Upper lobe of left lung (tissue), 6 donors: Measurements from ENCODE around the gene MRPS16. TPM values are rescaled to one million over a fixed set of nuclear protein-coding genes. Genes with fewer than 3 reads are reported as not detected.
A peak's percentile ranks its signal among the peaks of the same experiment; 100 is the strongest.

Experiments used
- ATAC-seq, 2 donors: fragments of 200-7000 bp; cut with Tn5 transposase; one replicate each; pipeline ENCODE4 v1.9.1; 2022; ENCODE audit warnings: mild to moderate bottlenecking in 2 of 2, moderate library complexity in 2 of 2; ENCODE audit not compliant: low FRiP score in 2 of 2
- DNase-seq, 2 donors: peaks; one replicate each; pipeline ENCODE4 v3.0.0-alpha.2; 2019 to 2020
- H3K27ac ChIP-seq, 4 donors: fragments of 200-600 bp; sonication (generic); one replicate each; pipeline ENCODE4 v1.5.1; 2016 to 2019
- H3K27me3 ChIP-seq, 4 donors: fragments of 200-600 bp; sonication (generic); one replicate each; pipeline ENCODE4 v1.5.1; 2017 to 2019
- H3K36me3 ChIP-seq, 4 donors: fragments of 200-600 bp; sonication (generic); one replicate each; pipeline ENCODE4 v1.5.1; 2016 to 2019
- H3K4me1 ChIP-seq, 4 donors: fragments of 200-600 bp; sonication (generic); one replicate each; pipeline ENCODE4 v1.5.1; 2018 to 2019
- H3K4me3 ChIP-seq, 4 donors: fragments of 200-600 bp; sonication (generic); one replicate each; pipeline ENCODE4 v1.5.1; 2017 to 2019; ENCODE audit warnings: mild to moderate bottlenecking in 2 of 4, moderate library complexity in 1 of 4
- H3K9me3 ChIP-seq, 4 donors: fragments of 200-600 bp; sonication (generic); one replicate each; pipeline ENCODE4 v1.5.1; 2018 to 2019
- CTCF ChIP-seq, 6 experiments: fragments of 450-650 bp in 4 of 6; fragments of 200-600 bp in 2 of 6; sonication (generic) in 2 of 6; IDR thresholded peaks; one replicate each; pipeline ENCODE4 v1.5.1; 2016 to 2019; ENCODE audit warnings: antibody characterized with exemption in 6 of 6
- EP300 ChIP-seq, 4 donors: sonication (generic); formaldehyde crosslinking; IDR thresholded peaks; one replicate each; pipeline ENCODE4 v1.5.1; 2017; ENCODE audit warnings: antibody characterized with exemption in 4 of 4, control low read depth in 2 of 4
- POLR2A ChIP-seq, 4 donors: fragments of 450-650 bp; IDR thresholded peaks; one replicate each; pipeline ENCODE4 v1.5.1; 2016 to 2017; ENCODE audit warnings: antibody characterized with exemption in 4 of 4, mild to moderate bottlenecking in 2 of 4
- POLR2AphosphoS5 ChIP-seq, 2 donors: sonication (generic); formaldehyde crosslinking; IDR thresholded peaks; one replicate each; pipeline ENCODE4 v1.5.1; 2017; ENCODE audit warnings: antibody characterized with exemption in 2 of 2
- WGBS, 2 donors: methylation state at CpG; one replicate each; pipeline ENCODE4 v1.1.5; 2017 to 2018; 5-methylcytosine and 5-hydroxymethylcytosine counted together
- total RNA-seq, 6 donors: library from RNA; depleted of rRNA in 4 of 6; stranded (reverse); fragments of >200 nt in 4 of 6; gene quantifications; one replicate each; pipeline versions ENCODE4 v1.1.0 to v1.2.1, GENCODE V29; 2016 to 2021
- donor health status: DM: no; HTN: no; CAD: no; lungs with moderate emphysema.
- donor health status: DM: no; HTN: yes; CAD: no; lungs with severe emphysema.

The MRPS16 gene
- total RNA-seq, 6 donors from 2014 or later, result 26.2 to 66.2 (median 36.4) TPM

- WGBS, 2 donors, result 86 to 93% methylated on average over 2 of the region's 2 CpGs
- no peak for TF ChIP-seq EP300 (IDR thresholded peaks at IDR 0.05)
- TF ChIP-seq CTCF (IDR thresholded peaks at IDR 0.05), result peak in 1 of 6 experiments; percentile 11
- no peak for TF ChIP-seq POLR2A (IDR thresholded peaks at IDR 0.05)
- no peak for TF ChIP-seq POLR2AphosphoS5 (IDR thresholded peaks at IDR 0.05)
- H3K27ac ChIP-seq, result no peak overlapping the region
These were observed 33.8 kb downstream of the MRPS16 start for GRCh38 chr10:73218431-73219191.

GRCh38 chr10:73217628-73218027 is 34.8 kb downstream of the MRPS16 start:
- ATAC-seq (no peak), DNase-seq (no peak)
- 94 to 95% methylated on average over 2 of the region's 2 CpGs for WGBS, 2 donors
- Histone ChIP-seq H3K4me1 (no peaks in the 10 kb centered on the region), H3K27ac (no peak overlapping the region), H3K4me3 (no peak overlapping the region), H3K9me3 (no peaks in the 10 kb centered on the region), H3K36me3 (peaks cover 0 to 25% (median 10%) of the 10 kb centered on the region in 4 donors), H3K27me3 (no peaks in the 10 kb centered on the region)
- TF ChIP-seq POLR2A (IDR thresholded peaks at IDR 0.05) (no peak), EP300 (IDR thresholded peaks at IDR 0.05) (no peak), CTCF (IDR thresholded peaks at IDR 0.05) (no peak)

More at GRCh38 chr10:73218431-73219191, 33.8 kb downstream of the MRPS16 start:
- Histone ChIP-seq H3K4me1 (no peaks in the 10 kb centered on the region), H3K36me3 (peaks cover 0 to 25% (median 10%) of the 10 kb centered on the region in 4 donors), H3K9me3 (no peaks in the 10 kb centered on the region), H3K27me3 (no peaks in the 10 kb centered on the region), H3K4me3 (no peak overlapping the region)
- no peak for DNase-seq
- no peak for ATAC-seq

GRCh38 chr10:73215749-73216148 is 36.7 kb downstream of the MRPS16 start:
- ATAC-seq, result no peak

DNA sequence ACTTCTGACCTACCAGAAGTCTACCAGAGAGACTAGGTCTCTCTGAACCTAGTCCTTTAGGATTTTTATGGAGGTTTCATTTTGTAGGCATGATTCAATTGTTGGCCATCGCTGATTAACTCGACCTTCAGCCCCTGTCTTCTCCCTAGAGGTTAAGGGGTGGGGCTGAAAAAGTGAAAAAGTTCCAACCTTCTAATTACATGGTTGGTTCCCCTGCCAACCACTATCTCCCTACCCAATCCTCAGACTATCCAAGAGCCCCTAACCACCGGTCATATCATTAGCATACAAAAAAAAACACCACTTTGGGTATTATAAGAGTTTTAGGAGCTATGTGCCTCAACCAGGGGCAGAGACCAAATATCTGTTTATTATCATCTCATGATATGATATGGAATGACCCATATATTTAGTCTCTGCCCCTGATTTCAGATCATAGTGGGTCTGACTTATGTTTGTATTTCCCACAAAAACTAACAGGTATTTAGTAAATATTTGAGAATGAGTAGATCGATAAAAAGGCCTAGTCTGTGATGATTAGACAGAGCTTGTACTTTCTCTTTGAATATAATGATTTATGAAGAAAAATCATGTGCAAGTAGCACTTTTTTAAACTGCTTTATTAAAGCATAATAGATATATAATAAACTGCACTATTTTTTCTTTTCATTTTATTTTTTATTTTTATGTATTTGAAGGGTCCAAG is 41.2 kb downstream of the MRPS16 start:
- no peaks in the 10 kb centered on the region for H3K27me3 ChIP-seq
- DNase-seq, result no peak
- no peak overlapping the region for H3K4me3 ChIP-seq
- 85 to 96% methylated on average over 4 of the region's 4 CpGs for WGBS, 2 donors
- TF ChIP-seq CTCF (IDR thresholded peaks at IDR 0.05), result no peak
- no peak for TF ChIP-seq POLR2A (IDR thresholded peaks at IDR 0.05)
- TF ChIP-seq POLR2AphosphoS5 (IDR thresholded peaks at IDR 0.05), result no peak
- TF ChIP-seq EP300 (IDR thresholded peaks at IDR 0.05), result no peak
- no peaks in the 10 kb centered on the region for H3K4me1 ChIP-seq
- ATAC-seq, result no peak
- no peaks in the 10 kb centered on the region for H3K9me3 ChIP-seq
- H3K36me3 ChIP-seq, result peaks cover 0 to 25% (median 8%) of the 10 kb centered on the region in 4 donors
- H3K27ac ChIP-seq, result no peak overlapping the region

More at GRCh38 chr10:73215749-73216148, 36.7 kb downstream of the MRPS16 start:
- H3K4me3 ChIP-seq, result no peak overlapping the region
- H3K4me1 ChIP-seq, result no peaks in the 10 kb centered on the region
- no peak overlapping the region for H3K27ac ChIP-seq
- H3K9me3 ChIP-seq, result no peaks in the 10 kb centered on the region
- no peak for DNase-seq
- 97 to 100% methylated on average over 1 of the region's 1 CpG for WGBS, 2 donors
- peaks cover 0 to 31% (median 10%) of the 10 kb centered on the region in 4 donors for H3K36me3 ChIP-seq
- TF ChIP-seq POLR2A (IDR thresholded peaks at IDR 0.05), result no peak
- H3K27me3 ChIP-seq, result no peaks in the 10 kb centered on the region

DNA sequence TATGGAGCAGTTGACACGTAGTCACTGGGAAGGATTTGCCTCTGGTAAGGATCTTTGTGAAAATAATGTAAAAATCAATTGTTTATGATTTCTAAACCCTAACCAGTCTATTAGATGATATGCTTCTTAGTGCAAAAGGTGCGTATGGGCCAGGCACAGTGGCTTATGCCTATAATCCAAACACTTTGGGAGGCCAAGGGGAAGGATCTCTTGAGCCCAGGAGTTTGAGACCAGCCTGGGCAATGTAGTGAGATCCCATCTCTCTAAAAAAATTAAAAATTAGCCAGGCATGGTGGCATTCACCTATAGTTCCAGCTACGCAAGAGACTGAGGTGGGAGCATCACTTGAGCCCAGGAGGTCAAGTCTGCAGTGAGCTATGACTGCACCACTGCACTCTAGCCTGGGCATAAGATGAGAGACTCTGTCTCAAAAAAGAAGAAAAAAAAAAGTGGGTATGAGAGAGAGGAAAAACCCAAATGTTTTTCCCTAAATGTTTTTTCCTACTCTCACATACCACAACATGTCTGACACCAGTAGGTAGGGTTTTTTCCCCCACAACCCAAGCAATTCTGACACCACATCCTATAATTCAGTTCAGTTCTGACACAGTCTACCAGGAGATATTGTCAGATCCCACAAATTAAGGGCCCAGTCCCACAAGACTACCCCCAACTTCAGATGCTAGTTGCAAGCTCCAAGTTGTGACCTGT is 41.9 kb downstream of the MRPS16 start:
- DNase-seq (no peak), ATAC-seq (no peak)
- H3K9me3 ChIP-seq, result no peaks in the 10 kb centered on the region
- H3K27me3 ChIP-seq, result no peaks in the 10 kb centered on the region
- WGBS, 2 donors, result 94% methylated on average over 3 of the region's 3 CpGs
- H3K4me3 ChIP-seq, result no peak overlapping the region
- H3K4me1 ChIP-seq, result no peaks in the 10 kb centered on the region
- no peak for TF ChIP-seq POLR2AphosphoS5 (IDR thresholded peaks at IDR 0.05)
- TF ChIP-seq CTCF (IDR thresholded peaks at IDR 0.05), result no peak
- TF ChIP-seq POLR2A (IDR thresholded peaks at IDR 0.05), result no peak
- TF ChIP-seq EP300 (IDR thresholded peaks at IDR 0.05), result no peak
- peaks cover 0 to 25% (median 8%) of the 10 kb centered on the region in 4 donors for H3K36me3 ChIP-seq
- H3K27ac ChIP-seq, result no peak overlapping the region
